Gastroesophageal sphincter (tissue), 3 donors: ENCODE measurements around the gene IFT122.
"Not testable (repeated sequence)": the region's sequence is repeated elsewhere in the genome, so short reads cannot be mapped to it uniquely, and the experiment has no call there.

Source experiments
- POLR2A ChIP-seq, 2 donors: fragments of 450-650 bp; IDR thresholded peaks; one replicate each; pipeline ENCODE4 v1.6.1; 2017; ENCODE audit warnings: antibody characterized with exemption in 2 of 2, mild to moderate bottlenecking in 2 of 2, moderate library complexity in 1 of 2
- TF ChIP-seq, protein P1 (sequence below), 4 experiments: fragments of 200-600 bp in 2 of 4; fragments of 450-650 bp in 2 of 4; sonication (generic) in 1 of 4; IDR thresholded peaks; one replicate each; pipeline ENCODE4 v1.5.1; 2017 to 2019; ENCODE audit warnings: antibody characterized with exemption in 4 of 4, mild to moderate bottlenecking in 2 of 4, moderate library complexity in 2 of 4

DNA sequence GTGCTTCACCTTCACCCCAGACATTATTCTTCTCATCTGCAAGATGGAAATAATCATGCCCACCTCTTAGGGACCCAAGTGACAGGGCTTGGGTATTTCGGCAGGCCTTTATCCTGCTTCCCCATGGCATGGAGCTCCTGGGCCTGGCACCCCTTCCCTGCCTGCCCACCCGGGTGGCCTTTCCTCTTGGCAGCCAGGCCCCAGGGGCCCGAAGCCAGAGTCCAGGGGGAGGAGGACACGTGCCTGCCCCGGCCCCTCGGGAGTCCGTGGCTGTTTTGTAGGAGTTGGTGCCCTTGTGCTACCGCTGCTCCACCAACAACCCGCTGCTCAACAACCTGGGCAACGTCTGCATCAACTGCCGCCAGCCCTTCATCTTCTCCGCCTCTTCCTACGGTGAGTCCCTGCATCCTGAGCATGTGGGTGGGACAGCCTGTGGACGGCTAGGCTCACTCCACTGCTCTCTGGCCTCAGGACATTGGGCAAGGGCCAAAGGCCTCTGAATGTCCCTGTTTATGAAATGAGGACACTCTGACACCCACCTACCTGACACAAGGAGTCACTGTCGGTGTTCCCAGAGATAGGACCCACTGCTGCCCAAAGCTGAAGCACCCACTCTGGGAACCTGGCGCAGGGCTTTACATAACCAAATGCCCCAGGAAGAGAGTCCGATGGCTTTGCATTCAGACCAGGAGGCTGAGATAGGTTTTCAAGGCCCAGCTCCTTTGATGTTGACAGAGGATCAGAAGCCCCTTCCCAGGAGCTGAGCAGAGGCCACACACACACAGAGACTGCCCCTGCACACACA is 46.1 kb upstream of the IFT122 start:
- TF ChIP-seq, protein P1, sequence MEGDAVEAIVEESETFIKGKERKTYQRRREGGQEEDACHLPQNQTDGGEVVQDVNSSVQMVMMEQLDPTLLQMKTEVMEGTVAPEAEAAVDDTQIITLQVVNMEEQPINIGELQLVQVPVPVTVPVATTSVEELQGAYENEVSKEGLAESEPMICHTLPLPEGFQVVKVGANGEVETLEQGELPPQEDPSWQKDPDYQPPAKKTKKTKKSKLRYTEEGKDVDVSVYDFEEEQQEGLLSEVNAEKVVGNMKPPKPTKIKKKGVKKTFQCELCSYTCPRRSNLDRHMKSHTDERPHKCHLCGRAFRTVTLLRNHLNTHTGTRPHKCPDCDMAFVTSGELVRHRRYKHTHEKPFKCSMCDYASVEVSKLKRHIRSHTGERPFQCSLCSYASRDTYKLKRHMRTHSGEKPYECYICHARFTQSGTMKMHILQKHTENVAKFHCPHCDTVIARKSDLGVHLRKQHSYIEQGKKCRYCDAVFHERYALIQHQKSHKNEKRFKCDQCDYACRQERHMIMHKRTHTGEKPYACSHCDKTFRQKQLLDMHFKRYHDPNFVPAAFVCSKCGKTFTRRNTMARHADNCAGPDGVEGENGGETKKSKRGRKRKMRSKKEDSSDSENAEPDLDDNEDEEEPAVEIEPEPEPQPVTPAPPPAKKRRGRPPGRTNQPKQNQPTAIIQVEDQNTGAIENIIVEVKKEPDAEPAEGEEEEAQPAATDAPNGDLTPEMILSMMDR (IDR thresholded peaks at IDR 0.05): not testable (repeated sequence)
- not testable (repeated sequence) for TF ChIP-seq POLR2A (IDR thresholded peaks at IDR 0.05)
